HG02884 (cell line): ENCODE measurements around the gene IGFBP7.

Experiments
- ATAC-seq: cut with Tn5 transposase; IDR thresholded peaks from one replicate; pipeline ENCODE4 v1.9.1; 2021; ENCODE audit warnings: mild to moderate bottlenecking, moderate library complexity; ENCODE audit not compliant: unreplicated experiment

The IGFBP7 gene

DNA sequence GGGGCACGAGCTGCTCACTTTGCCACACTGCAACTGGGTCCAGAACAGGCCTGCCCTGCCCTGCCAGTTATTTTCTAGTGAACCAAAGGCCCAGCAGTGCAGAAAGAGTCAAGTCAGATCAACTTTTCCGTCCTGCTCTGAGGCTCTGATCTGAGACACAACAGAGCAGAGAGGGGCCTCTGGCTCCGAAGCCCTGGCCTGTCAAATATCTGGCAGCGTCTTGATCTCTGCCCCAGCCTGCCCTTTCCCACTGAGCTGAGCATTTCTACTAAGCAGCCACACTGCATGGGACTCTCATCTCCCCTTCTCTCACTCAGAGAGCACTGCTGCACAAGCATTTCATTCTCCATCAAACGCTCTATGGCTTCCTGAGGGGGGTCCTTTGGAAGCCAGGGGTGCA is 11.8 kb downstream of the IGFBP7 start:
- no peak for ATAC-seq

DNA sequence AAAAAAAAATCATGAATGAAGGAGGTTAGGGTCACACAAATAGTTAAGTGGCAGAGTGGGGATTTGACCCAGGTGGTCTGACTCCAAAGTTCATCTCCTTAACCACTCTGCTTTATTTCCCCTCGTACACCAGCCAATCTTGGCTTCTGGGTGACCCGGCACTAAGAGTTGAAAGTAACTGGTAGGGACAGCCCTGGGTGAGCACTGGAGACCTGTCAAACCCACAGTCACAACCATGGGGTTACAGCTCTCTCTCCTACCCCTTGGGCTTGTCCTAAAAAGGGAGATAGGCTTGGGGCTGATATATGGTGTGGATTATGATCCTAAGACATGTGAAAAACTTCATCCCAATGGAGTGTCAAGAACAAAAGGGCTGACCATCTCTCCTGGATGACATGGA is 12.5 kb downstream of the IGFBP7 start:
- no peak for ATAC-seq

DNA sequence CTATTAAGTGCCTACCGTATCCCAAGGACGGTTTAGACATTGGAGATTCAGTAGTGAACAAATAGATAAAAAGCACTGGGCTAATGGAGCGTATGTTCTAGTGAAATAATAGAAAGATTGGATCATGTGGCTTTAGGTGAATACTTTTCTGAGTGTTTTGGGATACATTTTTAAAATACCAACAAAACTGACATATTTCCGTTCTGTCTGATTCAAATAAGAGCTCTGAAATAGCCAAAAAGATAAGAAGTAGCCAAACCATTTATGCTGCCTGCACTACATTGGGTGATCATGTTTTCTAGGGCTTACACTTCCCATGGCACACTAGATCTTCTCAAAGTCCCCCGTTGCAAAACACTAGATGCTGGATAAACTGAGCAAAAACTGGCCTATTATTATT is 14.2 kb downstream of the IGFBP7 start:
- no peak for ATAC-seq

DNA sequence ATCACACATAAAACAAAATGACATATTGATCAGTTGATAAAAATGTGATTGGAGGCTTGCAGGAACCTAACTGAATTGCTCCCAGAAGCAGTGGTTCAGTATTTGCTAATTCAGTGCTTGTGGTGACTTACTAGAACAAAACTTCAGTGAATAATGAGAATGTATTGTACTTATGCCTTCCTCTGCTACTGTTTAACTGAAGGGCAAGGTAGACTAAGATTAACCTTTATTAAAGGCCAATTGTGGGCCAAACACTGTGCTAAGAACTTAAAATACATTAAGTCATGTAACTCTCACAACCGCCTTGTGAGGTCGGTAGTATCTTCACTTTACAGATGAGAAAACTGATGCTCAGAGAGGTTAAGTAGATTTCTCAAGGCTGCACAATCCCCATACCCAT is 14.9 kb downstream of the IGFBP7 start:
- ATAC-seq, result no peak

DNA sequence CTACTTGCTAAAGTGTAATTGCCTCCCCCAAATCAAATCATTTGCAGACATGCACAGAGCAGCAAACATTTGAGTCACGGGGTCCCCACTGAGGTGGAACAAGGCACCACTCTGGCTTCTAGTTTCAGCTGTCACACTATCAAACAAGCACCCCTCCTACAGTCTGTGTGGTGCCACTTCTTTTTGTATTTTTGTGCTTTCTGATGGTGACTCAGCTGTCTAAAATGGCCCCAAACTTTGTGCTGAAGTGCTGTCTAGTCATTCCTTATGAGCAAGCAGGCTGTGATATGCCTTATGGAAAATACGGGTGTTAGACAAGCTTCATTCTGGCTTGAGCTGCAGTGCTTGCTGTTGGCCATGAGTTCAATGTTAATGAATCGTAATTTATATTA is 15.4 kb downstream of the IGFBP7 start:
- ATAC-seq, result no peak

DNA sequence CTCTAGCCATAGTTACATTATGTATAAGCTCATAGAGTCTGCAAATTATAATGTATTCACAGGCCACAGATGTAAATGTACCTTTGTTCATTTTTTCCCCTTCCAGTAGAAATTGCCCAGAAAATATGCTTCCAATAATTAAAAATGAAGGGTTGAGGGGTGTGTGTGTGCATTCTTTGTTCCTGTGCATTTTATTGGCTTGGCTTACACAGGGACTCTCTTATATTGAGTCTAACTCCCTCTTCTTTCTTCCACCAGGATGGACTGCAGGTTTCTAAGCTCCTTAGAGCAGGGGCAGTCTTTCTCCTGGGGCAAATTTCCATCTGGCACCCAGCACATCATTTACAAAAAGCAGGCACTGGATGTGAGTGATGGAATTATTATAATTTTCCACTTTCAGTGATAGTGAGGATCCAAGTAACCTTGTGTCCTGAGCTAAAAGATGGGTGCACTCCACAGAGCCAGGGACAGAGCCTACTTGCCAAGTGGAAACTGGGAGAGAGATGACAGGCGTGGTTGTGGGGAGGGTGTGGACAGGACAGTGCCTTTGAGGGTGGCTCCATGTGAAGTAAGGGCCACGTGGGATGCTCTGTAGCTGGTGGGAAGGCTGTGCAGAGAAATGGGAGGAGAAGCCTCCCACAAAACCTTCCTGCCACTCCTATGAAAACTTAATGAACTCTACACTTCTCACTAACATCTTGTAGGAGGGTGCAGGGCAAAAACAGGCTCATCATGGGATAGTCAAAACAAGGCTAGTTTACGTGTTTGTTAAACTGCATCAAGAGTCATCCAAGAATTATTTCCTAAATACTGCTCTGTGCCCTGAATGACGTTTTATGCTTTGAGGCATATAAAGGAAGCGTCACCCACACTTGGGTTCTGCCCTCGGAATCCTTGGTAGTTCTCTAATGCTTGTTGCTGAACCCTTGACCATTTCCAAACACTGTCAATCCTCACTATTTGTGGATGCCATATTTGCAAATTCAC is 16.0 kb downstream of the IGFBP7 start:
- ATAC-seq, result no peak

DNA sequence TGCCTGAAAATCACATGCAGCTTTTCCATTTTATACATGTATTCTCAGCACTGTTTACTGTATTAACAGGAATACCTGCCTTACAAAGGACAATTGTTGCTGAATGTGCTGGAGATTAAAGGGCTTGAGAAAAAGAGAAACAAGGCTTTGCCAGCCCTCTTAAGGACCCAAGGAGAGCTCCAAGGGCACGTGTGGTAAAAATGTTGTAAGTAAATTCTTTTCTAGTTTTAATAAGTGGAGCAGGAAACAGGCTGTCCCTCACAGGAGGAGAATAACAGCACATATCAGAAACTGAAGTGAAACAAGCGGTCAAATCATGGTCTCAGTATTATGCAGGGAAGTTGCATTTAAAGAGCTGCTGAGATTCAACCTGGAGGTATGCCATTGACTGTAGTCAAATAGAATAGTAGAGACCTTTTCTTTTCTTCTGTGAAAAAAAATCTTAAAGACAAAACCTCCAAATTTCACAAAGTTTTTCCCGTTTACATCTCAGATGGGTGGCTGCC is 18.5 kb downstream of the IGFBP7 start:
- ATAC-seq, result no peak

DNA sequence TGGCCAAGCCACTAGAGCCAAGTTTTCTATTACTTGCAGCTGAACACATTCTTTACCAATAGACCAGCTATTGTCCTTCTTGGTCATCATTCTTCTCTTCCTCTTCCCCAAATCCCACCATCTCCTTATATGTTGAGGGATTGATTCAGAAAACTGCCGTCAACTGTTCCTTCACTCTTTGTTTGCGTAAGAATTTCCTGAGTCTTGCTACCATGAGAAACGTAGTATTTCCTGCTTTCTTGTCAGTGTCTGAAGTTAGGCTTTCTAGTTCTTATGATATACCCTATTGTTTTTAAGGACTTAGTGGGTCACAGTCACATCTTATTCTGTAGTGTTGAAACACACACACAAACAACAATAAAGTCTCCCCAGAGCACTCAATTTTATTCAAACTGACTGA is 20.1 kb downstream of the IGFBP7 start:
- ATAC-seq, result no peak

DNA sequence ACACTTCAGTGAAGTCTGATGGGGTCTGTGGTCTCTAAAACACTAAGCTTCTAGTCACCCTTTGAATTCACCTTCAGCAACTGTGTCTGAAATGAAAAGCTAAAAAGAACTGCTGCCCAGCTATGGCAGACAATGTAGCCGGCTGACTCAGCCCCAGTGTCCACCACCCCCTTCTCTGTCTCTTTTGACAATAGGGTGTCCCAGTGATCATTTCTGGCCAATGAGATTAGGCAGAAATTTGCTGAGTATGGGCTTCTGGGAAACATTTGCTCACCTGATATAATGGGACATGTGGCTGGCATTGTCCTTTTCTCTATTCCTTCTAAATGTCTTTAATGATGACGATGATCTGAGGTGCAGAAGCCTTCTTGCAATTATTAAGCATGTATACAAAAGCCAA is 20.6 kb downstream of the IGFBP7 start:
- no peak for ATAC-seq

DNA sequence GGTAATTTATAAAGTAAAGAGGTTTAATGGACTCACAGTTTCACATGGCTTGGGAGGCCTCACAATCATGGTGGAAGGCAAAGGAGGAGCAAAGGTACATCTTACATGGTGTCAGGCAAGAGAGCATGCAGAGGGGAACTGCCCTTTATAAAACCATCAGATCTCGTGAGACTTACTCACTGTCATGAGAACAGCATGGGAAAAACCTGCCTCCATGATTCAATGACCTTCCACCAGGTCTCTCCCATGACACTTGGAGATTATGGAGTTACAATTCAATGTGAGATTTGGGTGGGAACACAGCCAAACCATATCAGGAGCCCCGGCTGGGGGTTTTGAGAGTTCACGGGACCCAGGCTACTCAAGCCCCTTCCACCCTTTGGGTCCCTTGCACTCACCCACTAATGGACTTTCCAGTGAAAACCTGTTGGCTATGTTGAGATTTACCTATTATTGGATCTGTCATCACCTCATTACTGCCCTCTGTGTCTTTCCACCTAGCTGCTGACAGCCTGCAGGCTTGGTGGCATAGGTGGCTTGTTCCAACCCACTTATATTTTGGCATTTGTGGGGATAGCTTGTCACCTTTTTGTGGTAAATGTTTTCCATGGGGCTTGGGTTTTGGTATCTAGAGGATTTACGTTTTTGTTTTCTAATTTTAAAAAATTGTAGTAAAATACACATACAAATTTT is 24.0 kb downstream of the IGFBP7 start:
- no peak for ATAC-seq

DNA sequence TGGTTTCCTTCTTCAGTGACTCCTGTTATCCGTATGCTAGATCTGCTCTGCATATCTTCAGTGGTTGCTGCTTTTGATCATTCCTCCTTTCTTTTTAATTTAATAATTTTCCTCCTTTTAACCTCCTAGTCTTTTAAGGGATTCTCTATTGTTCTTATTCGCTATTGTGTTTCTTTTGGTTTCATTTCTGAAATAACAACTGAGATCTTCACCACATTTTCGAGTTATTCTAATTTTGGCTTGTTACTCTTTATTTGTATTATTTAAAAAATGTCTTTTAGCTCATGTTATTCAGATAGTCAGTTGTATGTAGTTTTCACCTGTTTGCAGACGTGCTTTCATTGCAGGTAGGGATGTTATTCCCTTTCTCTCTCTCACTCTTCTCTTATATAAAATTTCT is 24.9 kb downstream of the IGFBP7 start:
- no peak for ATAC-seq

DNA sequence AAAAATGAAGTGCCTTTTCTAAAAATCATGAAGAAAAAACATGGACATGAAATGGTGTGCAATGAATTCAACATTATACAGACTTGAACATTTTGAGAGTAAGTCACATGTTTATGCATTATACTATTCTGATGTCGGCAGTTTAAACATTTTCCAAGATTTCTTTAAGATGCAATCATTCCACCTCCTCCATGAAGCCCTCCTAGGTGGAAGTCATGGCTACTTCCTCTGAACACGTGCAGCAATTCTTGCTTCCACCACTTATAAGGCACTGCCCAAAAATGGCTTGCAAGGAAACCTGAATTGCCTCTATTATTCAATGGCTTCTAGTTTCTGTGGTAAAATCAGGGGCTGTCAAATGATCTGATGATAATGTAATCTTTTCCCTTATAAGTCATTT is 25.8 kb downstream of the IGFBP7 start:
- ATAC-seq, result no peak

DNA sequence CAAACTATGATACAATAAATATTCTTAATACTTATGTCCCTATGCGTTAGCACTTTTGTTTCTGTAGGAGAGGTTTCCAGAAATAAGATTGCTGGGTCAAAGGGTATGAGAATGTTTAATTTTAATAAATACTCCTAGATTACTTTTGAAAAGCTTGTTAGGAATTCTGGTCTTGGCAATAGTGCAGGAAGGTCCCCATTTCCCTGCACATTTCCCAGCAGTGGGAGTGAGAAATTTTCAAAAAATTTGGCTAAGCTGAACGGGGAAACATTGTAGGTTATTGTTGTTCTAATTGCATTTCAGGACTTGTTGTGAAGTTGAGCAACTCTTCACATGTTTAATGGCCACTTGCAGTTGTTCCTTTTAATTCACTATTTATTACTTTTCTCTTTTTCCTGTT is 27.1 kb downstream of the IGFBP7 start:
- ATAC-seq, result no peak

DNA sequence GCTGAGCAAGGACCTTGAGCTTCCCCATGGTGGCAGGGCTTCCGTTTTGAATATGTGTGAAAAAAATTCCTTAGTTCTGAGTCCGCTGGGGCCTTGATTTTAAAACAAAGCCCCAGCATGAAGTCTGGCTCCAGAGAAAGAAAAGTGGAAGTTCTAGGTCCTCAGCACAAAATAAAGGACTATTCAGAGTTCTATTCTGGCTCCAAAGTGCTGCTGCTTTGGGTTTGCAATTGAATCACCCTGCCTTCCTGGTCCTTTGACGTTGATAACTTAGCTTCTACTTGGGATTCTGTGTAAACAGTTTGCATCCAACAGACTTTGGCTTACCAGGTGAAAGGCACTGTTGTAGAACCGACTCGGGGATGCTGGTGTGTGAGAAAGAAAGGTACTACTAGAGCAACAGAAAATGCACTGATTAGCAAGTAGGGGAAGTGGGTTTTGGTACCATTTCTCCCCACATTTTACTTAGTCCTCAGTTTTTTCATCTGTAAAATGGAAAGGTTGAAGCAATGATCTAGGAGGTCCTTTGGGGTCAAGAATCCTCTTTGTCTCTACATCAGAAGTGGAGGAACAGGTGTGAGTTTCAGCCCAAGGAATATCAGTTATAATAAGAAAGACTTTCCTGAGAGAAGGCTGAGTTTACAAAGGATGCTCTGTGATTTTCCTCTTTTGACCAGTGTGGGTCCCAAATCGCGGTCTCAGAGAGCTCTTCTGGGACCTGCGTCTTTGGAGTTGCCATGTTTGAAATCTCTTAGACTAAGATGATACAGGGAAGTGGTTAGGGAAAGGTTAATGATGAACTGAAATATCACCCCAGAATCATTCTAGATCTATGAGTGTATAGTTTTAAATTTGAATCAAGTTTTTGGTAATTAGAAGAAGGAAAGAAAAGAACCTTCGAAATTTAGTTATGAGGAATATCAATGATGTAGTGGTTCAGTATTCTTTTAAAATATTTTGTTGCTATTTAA is 28.2 kb downstream of the IGFBP7 start:
- ATAC-seq, result no peak

DNA sequence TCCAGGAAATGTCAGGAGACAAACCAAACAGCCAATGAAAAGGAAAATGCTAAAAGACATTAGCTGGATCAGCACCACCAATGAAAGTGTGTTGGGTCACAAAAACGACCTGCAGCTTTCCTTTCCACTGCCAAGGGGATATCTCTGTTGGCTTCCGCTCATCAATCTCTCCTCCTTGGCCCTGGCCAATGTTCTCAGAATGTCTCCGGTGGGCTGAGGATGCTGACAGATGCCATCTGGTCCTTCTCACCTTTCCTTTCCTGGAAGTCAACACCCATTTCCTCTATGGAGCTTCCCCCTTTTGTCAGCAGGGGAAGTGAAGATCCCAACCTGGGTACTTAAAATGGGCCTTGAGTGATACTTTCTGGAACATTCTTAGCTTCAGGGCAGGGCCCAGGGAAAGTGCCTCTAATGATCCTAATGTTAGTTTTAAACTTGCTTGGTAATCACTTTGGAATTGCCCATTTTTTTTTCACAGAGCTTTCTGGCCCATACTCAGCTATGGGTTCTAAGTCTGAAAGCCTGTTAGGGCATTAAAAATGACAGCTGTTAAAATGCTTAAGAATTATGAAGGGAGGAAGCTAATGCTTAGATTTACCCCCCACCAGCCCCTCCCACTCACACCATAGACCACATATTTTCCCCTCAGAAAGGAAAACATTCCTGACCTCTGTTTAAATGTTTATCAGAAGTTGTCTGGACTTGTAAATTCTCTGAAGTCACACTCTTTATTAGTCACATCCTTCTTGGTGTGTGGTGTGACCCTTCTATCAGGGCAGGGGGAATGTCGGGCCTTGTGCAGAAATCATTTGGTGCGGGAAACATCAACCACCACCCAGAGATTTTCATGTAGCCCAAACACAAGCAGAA is 29.2 kb downstream of the IGFBP7 start:
- ATAC-seq, result no peak

DNA sequence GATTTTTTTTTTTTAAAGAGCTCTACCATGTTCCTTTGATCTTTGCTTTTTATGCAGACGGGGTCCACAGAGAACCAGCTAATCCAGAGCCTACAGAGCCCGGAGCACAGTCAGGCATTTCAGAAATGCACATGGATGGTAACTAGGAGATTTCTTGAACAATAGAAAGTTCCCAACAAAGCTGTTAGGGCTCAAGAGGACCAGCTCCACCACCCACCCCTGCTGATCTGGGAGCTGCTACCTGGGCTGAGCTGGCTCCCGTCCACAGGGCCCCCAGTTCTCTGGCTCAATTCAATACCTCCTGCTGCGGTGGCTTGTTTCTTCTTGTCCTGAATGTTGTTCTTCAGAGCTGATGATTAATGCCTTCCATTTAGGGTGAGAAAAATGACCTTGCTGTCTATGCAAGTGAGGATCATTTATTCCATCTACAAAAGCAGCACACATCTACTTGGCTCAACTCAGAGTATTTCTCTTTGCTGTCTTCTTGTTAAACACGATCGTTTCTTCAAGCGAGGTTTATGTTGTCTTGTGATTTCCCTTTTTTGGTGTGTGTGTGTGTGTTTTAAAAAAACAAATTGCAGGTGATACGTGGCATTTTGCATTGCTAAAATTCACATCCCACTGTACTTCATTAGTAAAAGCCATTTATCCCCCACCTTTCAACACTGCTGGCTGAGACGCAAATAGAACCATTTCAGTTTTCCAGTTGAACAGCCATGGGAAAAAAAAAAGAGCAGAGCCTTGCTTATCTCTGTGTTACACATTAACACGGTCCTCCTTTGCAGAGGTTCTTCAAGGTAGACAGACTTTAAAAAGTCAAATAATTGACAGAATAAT is 31.3 kb downstream of the IGFBP7 start:
- ATAC-seq, result no peak

DNA sequence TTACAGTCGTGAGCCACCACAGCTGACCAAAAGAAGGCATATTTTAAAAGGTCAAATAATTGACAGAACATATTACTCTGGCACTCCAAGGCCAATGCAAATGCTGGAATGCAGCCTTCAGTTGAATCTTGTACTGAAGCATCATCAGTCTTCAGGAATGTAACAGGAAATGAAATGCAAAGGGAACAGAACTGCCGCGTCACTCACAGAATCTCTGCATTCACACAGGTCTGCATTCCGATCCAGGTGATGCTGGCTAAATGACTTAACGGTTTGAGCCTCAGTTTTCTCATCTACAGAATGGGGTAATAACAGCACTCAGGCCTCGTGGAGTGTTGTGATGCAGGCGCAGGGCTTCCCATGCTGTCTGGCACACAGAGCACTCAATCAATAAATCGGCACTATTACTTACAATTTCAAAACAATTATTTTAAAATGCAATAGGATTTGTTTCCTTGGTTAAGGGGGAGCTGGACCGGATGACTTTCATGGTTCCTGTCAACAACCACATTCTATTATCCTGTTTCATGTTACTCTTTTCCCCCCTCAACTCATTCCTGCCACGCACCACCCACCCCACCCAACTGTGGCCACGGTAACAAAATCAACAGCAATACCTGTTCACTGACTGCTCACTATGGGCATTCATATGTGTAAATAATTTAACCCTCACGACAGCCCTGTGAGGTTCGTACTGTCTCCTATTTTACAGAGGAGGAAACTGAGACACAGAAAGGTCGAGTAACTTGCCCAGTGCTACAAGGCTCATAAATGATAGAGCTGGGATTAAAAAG is 32.4 kb downstream of the IGFBP7 start:
- no peak for ATAC-seq

DNA sequence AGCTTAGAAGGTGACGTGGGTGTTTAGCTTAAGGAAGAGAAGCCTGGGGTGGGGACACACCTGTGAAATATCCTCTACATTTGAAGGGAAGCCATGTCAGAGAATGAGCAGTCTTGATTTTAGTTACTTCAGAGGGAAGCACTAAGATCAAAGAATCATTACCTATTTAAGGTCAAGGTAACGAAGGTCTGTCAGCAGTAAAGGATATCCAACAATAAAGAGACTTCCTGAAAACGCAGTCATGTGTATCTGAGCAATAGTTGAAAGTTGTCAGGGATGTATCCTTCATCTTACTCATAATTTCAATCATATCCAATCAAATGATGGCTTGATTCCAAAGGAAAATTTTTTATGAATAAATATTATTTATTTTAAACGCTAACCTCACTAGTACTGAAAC is 33.5 kb downstream of the IGFBP7 start:
- ATAC-seq, result no peak
